ENCODE data around the gene PTPRN2. TPM values are rescaled to one million over a fixed set of nuclear protein-coding genes. Genes with fewer than 3 reads are reported as not detected.

The PTPRN2 gene
- total and polyA plus RNA-seq, 2 of the 13 experiments (the other 11 are each of a cell fraction or from before 2014, with no cell fraction given): 2.5 to 24.2 TPM

GRCh38 chr7:158117341-158118222 lies 470.0 kb downstream of the PTPRN2 start (continued):
- TF ChIP-seq POGK (CRISPR knock-in tag; conservative IDR thresholded peaks at IDR 0.05) (no peak), POLR2AphosphoS5 (IDR thresholded peaks at IDR 0.05; ENCODE audit: low read depth, low read length) (no peak), KDM1A (CRISPR knock-in tag; IDR thresholded peaks at IDR 0.05) (no peak), ARID5B (CRISPR knock-in tag; IDR thresholded peaks at IDR 0.05) (no peak), POGZ (CRISPR knock-in tag; IDR thresholded peaks at IDR 0.05) (no peak), RARG (CRISPR knock-in tag; IDR thresholded peaks at IDR 0.05; ENCODE audit: low read depth) (no peak), ZNF232 (CRISPR knock-in tag; IDR thresholded peaks at IDR 0.05; ENCODE audit: borderline replicate concordance) (no peak)
